ENCODE data around the gene LRRC14B. TPM values are rescaled to one million over a fixed set of nuclear protein-coding genes. Genes with fewer than 3 reads are reported as not detected.
A peak's percentile ranks its signal among the peaks of the same experiment; 100 is the strongest.
"Not testable (repeated sequence)": the region's sequence is repeated elsewhere in the genome, so short reads cannot be mapped to it uniquely, and the experiment has no call there.

Gene LRRC14B
- total RNA-seq, 2 experiments from 2014 or later, result 4.9 to 9.2 TPM

DNA sequence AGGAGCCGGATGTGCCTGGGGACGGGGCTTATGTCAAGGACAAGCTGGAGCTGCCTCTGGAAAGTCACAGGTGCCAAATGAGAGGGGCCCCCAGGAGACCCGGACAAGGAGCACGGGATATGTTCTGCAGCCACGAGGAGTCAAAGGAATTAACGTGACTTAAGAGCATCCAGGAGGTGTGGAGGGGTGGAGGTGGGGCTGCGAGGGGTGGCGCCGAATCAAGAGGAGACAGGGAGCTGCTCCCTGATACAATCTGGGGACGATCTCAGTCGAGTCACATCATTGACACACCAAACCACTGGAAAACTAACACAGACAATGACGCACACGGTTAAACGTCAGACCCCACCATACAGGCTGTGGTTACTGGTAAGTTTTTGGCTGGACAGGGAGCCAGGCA, 16.3 kb downstream of the LRRC14B start:
- H3K4me3 ChIP-seq (ENCODE audit: low read depth, low read length, poor library complexity, severe bottlenecking), result no peak overlapping the region
- no peaks in the 10 kb centered on the region for H3K9me3 ChIP-seq (ENCODE audit: low read length)
- no TSS peak for BruUV-seq (replicated peaks)
- no peak overlapping the region for H3K4me2 ChIP-seq (ENCODE audit: low read length)
- H3K27ac ChIP-seq (ENCODE audit: low read depth, low read length, poor library complexity, severe bottlenecking), result no peak overlapping the region
- no peaks in the 10 kb centered on the region for H3K9me2 ChIP-seq (ENCODE audit: insufficient read depth, low read length)
- ChIA-PET POLR2A (interaction anchor here (0.6 to 0.7 kb wide), 2 partner anchors 13 to 17 kb away, joined by 3 read pairs; no protein-coding TSS in a partner anchor), CTCF (ENCODE audit: unreplicated experiment) (no interaction called here)
- TF ChIP-seq EZH2phosphoT487 (IDR thresholded peaks at IDR 0.05; ENCODE audit: borderline replicate concordance, low read depth, low read length), result no peak
- TF ChIP-seq, protein P1, sequence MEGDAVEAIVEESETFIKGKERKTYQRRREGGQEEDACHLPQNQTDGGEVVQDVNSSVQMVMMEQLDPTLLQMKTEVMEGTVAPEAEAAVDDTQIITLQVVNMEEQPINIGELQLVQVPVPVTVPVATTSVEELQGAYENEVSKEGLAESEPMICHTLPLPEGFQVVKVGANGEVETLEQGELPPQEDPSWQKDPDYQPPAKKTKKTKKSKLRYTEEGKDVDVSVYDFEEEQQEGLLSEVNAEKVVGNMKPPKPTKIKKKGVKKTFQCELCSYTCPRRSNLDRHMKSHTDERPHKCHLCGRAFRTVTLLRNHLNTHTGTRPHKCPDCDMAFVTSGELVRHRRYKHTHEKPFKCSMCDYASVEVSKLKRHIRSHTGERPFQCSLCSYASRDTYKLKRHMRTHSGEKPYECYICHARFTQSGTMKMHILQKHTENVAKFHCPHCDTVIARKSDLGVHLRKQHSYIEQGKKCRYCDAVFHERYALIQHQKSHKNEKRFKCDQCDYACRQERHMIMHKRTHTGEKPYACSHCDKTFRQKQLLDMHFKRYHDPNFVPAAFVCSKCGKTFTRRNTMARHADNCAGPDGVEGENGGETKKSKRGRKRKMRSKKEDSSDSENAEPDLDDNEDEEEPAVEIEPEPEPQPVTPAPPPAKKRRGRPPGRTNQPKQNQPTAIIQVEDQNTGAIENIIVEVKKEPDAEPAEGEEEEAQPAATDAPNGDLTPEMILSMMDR (conservative IDR thresholded peaks at IDR 0.05; ENCODE audit: low read length), result no peak
- peaks cover 5% of the 10 kb centered on the region for H4K20me1 ChIP-seq (ENCODE audit: insufficient read depth, low read length)
- peaks cover 15% of the 10 kb centered on the region for H3K4me1 ChIP-seq (ENCODE audit: insufficient read depth, low read length, poor library complexity, severe bottlenecking)
- DNase-seq (ENCODE audit: low spot score), result no peak
- H3K36me3 ChIP-seq (ENCODE audit: insufficient read depth, low read length), result peaks cover 55% of the 10 kb centered on the region
- H2AFZ ChIP-seq (ENCODE audit: low read length), result no peak overlapping the region
- intact Hi-C loops (cut with micrococcal nuclease; ENCODE audit: unreplicated experiment), result no loop called here
- H3K79me2 ChIP-seq (ENCODE audit: insufficient read depth, low read depth, low read length), result peaks cover 31% of the 10 kb centered on the region

DNA sequence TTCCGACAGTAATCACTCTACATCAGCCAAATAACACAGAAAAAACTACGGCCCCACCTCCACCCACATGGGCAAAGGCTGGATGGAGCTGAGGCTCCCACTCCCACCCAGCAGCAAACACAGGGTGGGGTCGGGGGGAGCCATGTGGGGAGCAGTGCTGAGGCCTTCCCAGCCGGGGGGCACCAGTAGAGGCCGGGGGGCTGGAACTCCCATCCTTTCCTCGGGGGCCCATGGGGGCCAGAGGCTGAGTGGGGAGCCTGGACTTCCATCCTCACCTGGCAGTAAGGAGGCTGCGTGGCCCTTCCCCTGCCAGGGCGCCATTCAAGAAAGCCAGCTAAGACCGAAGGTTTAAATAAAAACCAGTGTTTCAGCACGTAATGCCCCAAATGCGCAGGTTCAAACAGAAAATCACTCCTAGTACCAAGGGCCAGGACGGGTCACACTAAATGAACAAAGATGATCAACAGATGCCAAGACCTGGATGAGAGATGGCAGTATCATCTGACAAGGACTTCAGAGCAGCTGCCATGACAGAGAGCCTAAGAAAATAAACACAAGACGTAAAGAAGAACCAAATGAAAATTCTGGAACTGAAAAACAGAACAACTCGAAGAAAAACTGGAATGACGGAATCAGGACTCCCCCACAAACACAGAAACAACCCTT, 17.3 kb downstream of the LRRC14B start:
- BruUV-seq (replicated peaks), result no TSS peak
- ChIA-PET POLR2A (no interaction called here), CTCF (ENCODE audit: unreplicated experiment) (no interaction called here)
- Histone ChIP-seq H2AFZ (ENCODE audit: low read length) (no peak overlapping the region), H4K20me1 (ENCODE audit: insufficient read depth, low read length) (peaks cover 5% of the 10 kb centered on the region), H3K36me3 (ENCODE audit: insufficient read depth, low read length) (peaks cover 52% of the 10 kb centered on the region), H3K4me1 (ENCODE audit: insufficient read depth, low read length, poor library complexity, severe bottlenecking) (peaks cover 5% of the 10 kb centered on the region), H3K9me2 (ENCODE audit: insufficient read depth, low read length) (no peaks in the 10 kb centered on the region), H3K79me2 (ENCODE audit: insufficient read depth, low read depth, low read length) (peaks cover 33% of the 10 kb centered on the region), H3K27ac (ENCODE audit: low read depth, low read length, poor library complexity, severe bottlenecking) (no peak overlapping the region), H3K9me3 (ENCODE audit: low read length) (no peaks in the 10 kb centered on the region), H3K4me3 (ENCODE audit: low read depth, low read length, poor library complexity, severe bottlenecking) (no peak overlapping the region), H3K4me2 (ENCODE audit: low read length) (no peak overlapping the region)
- TF ChIP-seq EZH2phosphoT487 (IDR thresholded peaks at IDR 0.05; ENCODE audit: borderline replicate concordance, low read depth, low read length), result no peak
- TF ChIP-seq, protein P1 (conservative IDR thresholded peaks at IDR 0.05; ENCODE audit: low read length), result no peak
- intact Hi-C loops (cut with micrococcal nuclease; ENCODE audit: unreplicated experiment), result no loop called here
- DNase-seq (ENCODE audit: low spot score), result no peak

DNA sequence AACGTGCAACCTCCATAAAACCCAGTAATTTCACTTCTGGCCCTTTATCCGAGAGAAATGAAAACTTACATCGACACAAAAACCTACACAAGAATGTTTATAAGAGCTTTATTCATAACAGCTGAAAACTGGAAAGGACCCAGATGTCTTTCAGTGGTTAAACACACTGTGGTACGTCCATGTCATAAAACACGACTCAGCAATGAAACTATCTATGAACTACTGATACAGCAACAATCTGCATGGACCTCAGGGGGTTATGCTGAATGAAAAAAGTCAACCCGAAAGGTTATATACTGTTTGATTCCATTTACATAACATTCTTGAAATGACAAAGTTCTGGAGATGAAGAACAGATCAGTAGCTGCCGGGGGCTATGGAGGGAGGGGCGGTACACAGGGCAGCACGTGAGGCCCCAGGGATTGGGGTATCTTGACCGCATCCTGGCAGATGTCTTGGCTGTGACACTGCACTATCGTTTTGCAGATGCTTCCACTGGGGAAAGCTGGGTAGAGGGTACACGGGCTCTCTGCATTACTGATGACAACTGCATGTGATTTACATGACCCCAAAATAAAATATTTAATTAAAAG, 22.6 kb downstream of the LRRC14B start:
- no peaks in the 10 kb centered on the region for H3K9me3 ChIP-seq (ENCODE audit: low read length)
- CTCF ChIA-PET (ENCODE audit: unreplicated experiment), result no interaction called here
- POLR2A ChIA-PET, result interaction anchor here (1.7 kb wide), 1 partner anchor 26 kb away, joined by 5 read pairs; no protein-coding TSS in a partner anchor
- no peak overlapping the region for H3K4me3 ChIP-seq (ENCODE audit: low read depth, low read length, poor library complexity, severe bottlenecking)
- H3K79me2 ChIP-seq (ENCODE audit: insufficient read depth, low read depth, low read length), result peaks cover 48% of the 10 kb centered on the region
- no peak for TF ChIP-seq EZH2phosphoT487 (IDR thresholded peaks at IDR 0.05; ENCODE audit: borderline replicate concordance, low read depth, low read length)
- TF ChIP-seq, protein P1 (conservative IDR thresholded peaks at IDR 0.05; ENCODE audit: low read length), result no peak
- peaks cover 6% of the 10 kb centered on the region for H4K20me1 ChIP-seq (ENCODE audit: insufficient read depth, low read length)
- H3K4me1 ChIP-seq (ENCODE audit: insufficient read depth, low read length, poor library complexity, severe bottlenecking), result peaks cover 17% of the 10 kb centered on the region
- intact Hi-C loops (cut with micrococcal nuclease; ENCODE audit: unreplicated experiment), result no loop called here
- no peak overlapping the region for H3K4me2 ChIP-seq (ENCODE audit: low read length)
- BruUV-seq (replicated peaks), result no TSS peak
- peaks cover 17% of the 10 kb centered on the region for H3K36me3 ChIP-seq (ENCODE audit: insufficient read depth, low read length)
- no peak for DNase-seq (ENCODE audit: low spot score)
- H3K9me2 ChIP-seq (ENCODE audit: insufficient read depth, low read length), result no peaks in the 10 kb centered on the region
- no peak overlapping the region for H2AFZ ChIP-seq (ENCODE audit: low read length)
- H3K27ac ChIP-seq (ENCODE audit: low read depth, low read length, poor library complexity, severe bottlenecking), result no peak overlapping the region

DNA sequence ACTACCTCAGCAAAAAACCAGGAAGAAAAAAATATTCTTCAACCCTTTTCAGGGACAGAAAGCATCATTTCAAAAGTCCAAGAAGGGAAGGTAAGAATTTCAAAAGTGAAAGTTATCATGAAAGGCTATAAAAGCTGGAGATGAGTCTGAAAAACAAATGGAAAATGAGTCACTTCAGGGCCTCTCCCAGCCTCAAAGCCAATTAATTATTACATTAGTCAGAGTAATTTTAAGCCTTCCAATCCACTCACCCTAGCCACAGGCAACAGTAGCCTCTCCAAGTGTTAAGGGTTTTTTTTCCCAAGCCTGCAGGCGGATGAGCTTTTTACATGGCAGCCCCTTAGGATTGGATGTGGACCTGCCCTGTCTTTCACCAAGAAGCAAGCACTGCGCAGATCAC, 24.0 kb downstream of the LRRC14B start:
- DNase-seq (ENCODE audit: low spot score); H2AFZ ChIP-seq (ENCODE audit: low read length); CTCF ChIA-PET (ENCODE audit: unreplicated experiment); POLR2A ChIA-PET; BruUV-seq (replicated peaks); H3K9me3 ChIP-seq (ENCODE audit: low read length); H3K9me2 ChIP-seq (ENCODE audit: insufficient read depth, low read length): not testable (repeated sequence)
- Histone ChIP-seq H3K4me3 (ENCODE audit: low read depth, low read length, poor library complexity, severe bottlenecking) (peak overlapping the region; percentile 32), H4K20me1 (ENCODE audit: insufficient read depth, low read length) (peaks cover 15% of the 10 kb centered on the region), H3K4me1 (ENCODE audit: insufficient read depth, low read length, poor library complexity, severe bottlenecking) (peaks cover 22% of the 10 kb centered on the region), H3K27ac (ENCODE audit: low read depth, low read length, poor library complexity, severe bottlenecking) (peak overlapping the region; percentile 63), H3K4me2 (ENCODE audit: low read length) (peak overlapping the region; percentile 62), H3K36me3 (ENCODE audit: insufficient read depth, low read length) (peaks cover 18% of the 10 kb centered on the region), H3K79me2 (ENCODE audit: insufficient read depth, low read depth, low read length) (peaks cover 53% of the 10 kb centered on the region)
- intact Hi-C loops (cut with micrococcal nuclease; ENCODE audit: unreplicated experiment), result loop anchor here (5.0 kb wide), 1 partner anchor 1127 kb away; no protein-coding TSS in a partner anchor

All from OCI-LY7 (cell line).